A549 (cell line): Measurements from ENCODE around the gene CLDN34.

Source experiments
- MYC ChIP-seq: IDR thresholded peaks from 2 replicates; pipeline ENCODE4 v1.6.1; 2012; ENCODE audit warnings: mild to moderate bottlenecking, inconsistent platforms, low read length, improper control_type of control experiment, borderline replicate concordance
- RFX5 ChIP-seq: fragments of 450-650 bp; IDR thresholded peaks from 2 replicates; pipeline ENCODE4 v1.7.1; 2014; ENCODE audit warnings: antibody characterized with exemption, mild to moderate bottlenecking, moderate library complexity
- SMC3 ChIP-seq: fragments of >200 bp; sonication (Bioruptor Twin); formaldehyde crosslinking; IDR thresholded peaks from 3 replicates; pipeline ENCODE4 v1.6.1; 2018; ENCODE audit warnings: inconsistent platforms
- ZC3H11A ChIP-seq: fragments of 450-650 bp; IDR thresholded peaks from 2 replicates; pipeline ENCODE4 v1.6.1; 2014; ENCODE audit warnings: antibody characterized with exemption, mild to moderate bottlenecking
- TF ChIP-seq, protein P1 (sequence below): fragments of >200 bp; sonication (Bioruptor Twin); formaldehyde crosslinking; IDR thresholded peaks from 3 replicates; pipeline ENCODE4 v1.5.1; 2016

DNA sequence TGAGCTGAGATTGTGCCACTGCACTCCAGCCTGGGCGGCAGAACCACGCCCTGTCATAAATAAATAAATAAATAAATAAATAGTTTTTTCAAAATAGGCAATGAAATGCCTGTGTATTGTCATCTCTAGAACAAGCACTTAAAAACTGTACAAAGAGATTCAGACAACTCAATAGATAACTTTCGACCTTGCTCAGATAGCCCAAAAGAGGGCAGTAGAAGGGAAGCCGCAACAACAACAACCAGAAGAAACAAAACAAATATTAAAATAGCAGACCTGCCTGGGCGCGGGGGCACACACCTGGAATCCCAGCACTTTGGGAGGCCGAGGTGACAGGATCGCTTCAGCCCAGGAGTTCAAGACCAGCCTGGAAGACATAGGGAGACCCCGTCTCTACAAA, 9.4 kb upstream of the CLDN34 start:
- TF ChIP-seq ZC3H11A (no peak), MYC (no peak), SMC3 (no peak), RFX5 (no peak)
- TF ChIP-seq, protein P1, sequence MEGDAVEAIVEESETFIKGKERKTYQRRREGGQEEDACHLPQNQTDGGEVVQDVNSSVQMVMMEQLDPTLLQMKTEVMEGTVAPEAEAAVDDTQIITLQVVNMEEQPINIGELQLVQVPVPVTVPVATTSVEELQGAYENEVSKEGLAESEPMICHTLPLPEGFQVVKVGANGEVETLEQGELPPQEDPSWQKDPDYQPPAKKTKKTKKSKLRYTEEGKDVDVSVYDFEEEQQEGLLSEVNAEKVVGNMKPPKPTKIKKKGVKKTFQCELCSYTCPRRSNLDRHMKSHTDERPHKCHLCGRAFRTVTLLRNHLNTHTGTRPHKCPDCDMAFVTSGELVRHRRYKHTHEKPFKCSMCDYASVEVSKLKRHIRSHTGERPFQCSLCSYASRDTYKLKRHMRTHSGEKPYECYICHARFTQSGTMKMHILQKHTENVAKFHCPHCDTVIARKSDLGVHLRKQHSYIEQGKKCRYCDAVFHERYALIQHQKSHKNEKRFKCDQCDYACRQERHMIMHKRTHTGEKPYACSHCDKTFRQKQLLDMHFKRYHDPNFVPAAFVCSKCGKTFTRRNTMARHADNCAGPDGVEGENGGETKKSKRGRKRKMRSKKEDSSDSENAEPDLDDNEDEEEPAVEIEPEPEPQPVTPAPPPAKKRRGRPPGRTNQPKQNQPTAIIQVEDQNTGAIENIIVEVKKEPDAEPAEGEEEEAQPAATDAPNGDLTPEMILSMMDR, result no peak
